Hepatocyte (in vitro differentiated cells): ENCODE results near the gene ANO1.

Experiments
- CTCF ChIP-seq: fragments of 200-600 bp; sonication (generic); IDR thresholded peaks from 2 replicates; pipeline ENCODE4 v1.5.1; 2016; ENCODE audit warnings: antibody characterized with exemption, mild to moderate bottlenecking; ENCODE audit not compliant: poor library complexity
- EZH2 ChIP-seq: fragments of 200-600 bp; sonication (generic); IDR thresholded peaks from 2 replicates; pipeline ENCODE4 v1.6.1; 2016; ENCODE audit warnings: antibody characterized with exemption, mild to moderate bottlenecking, borderline replicate concordance

DNA sequence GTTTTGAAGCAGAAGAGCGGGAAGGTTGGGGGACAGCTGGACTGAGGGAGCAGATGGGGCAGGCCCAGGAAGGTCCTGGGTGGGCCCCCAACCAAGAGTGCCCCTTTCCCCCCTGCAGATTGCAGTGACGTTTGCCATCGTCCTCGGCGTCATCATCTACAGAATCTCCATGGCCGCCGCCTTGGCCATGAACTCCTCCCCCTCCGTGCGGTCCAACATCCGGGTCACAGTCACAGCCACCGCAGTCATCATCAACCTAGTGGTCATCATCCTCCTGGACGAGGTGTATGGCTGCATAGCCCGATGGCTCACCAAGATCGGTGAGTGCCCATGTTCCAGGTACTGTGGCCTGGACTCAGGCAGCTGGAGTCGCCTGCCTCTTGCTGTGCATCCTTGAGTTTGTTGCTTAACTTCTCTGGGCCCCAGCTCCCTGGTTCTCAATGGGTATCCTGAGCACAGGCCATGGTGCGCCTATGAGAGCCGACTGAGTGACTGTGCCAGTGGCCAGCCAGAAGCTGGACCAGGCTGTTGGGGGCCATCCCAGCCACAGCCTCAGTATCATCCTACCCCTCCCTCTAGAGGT, 83.0 kb downstream of the ANO1 start:
- no peak for TF ChIP-seq CTCF
- no peak for TF ChIP-seq EZH2
